SK-N-SH (cell line): ENCODE results near the gene TAB3. TPM values are rescaled to one million over a fixed set of nuclear protein-coding genes. Genes with fewer than 3 reads are reported as not detected.
A peak's percentile ranks its signal among the peaks of the same experiment; 100 is the strongest.

ENCODE experiments used
- CTCF ChIA-PET: fragments of 300-600, 350-600 bp; formaldehyde crosslinking; extraction: SDS; loops from one replicate; lab custom pipeline; 2021; lab: Yijun Ruan, JAX
- POLR2A ChIA-PET: fragments of 350-600 bp; sonication (Branson Sonifier 250); formaldehyde crosslinking; extraction: SDS; loops from one replicate; lab custom pipeline; 2020; ENCODE audit warnings: antibody characterized with exemption, inconsistent platforms; lab: Yijun Ruan, JAX
- DNase-seq: peaks from one replicate; pipeline ENCODE4 v3.0.0; 2012
- H2AFZ ChIP-seq: fragments of 200-600 bp; sonication (generic); 2 replicates; pipeline ENCODE4 v1.8.1; 2016; ENCODE audit warnings: antibody characterized with exemption, mild to moderate bottlenecking, low read depth
- H3F3A ChIP-seq: fragments of 200-600 bp; sonication (generic); replicated peaks from 2 replicates; pipeline ENCODE3; 2016; ENCODE audit warnings: antibody characterized with exemption, mild to moderate bottlenecking; ENCODE audit not compliant: insufficient read depth
- H3K27ac ChIP-seq, 2 experiments: fragments of 200-500 bp in 1 of 2; fragments of 200-600 bp in 1 of 2; sonication (Bioruptor generic) in 1 of 2; sonication (generic), shearing (Covaris generic) in 1 of 2; 2 replicates each; pipeline versions ENCODE4 v1.5.1 to v1.6.1; 2014 to 2016; ENCODE audit warnings: low read depth in 2 of 2, inconsistent platforms in 1 of 2, low read length in 1 of 2, mild to moderate bottlenecking in 1 of 2, mixed read lengths in 1 of 2
- H3K27me3 ChIP-seq: fragments of 200-600 bp; sonication (generic), shearing (Covaris generic); 2 replicates; pipeline ENCODE4 v1.6.1; 2016; ENCODE audit warnings: mixed run types; ENCODE audit not compliant: insufficient read depth
- H3K36me3 ChIP-seq, 2 experiments: fragments of 200-500 bp in 1 of 2; fragments of 200-600 bp in 1 of 2; sonication (Bioruptor generic) in 1 of 2; sonication (generic) in 1 of 2; replicated peaks in 1 of 2; 2 replicates each; pipeline versions ENCODE3 to v1.5.1; 2014 to 2016; ENCODE audit warnings: low read length in 1 of 2, mild to moderate bottlenecking in 1 of 2; ENCODE audit not compliant: insufficient read depth in 2 of 2, control insufficient read depth in 1 of 2
- H3K4me1 ChIP-seq, 2 experiments: fragments of 200-500 bp in 1 of 2; fragments of 200-600 bp in 1 of 2; sonication (Bioruptor generic) in 1 of 2; sonication (generic), shearing (Covaris generic) in 1 of 2; 2 replicates each; pipeline versions ENCODE4 v1.5.1 to v1.6.1; 2014 to 2016; ENCODE audit warnings: low read depth in 1 of 2, low read length in 1 of 2, mixed run types in 1 of 2; ENCODE audit not compliant: insufficient read depth in 2 of 2, control insufficient read depth in 1 of 2
- H3K4me2 ChIP-seq: fragments of 200-600 bp; sonication (generic), shearing (Covaris generic); 2 replicates; pipeline ENCODE4 v1.6.1; 2017; ENCODE audit warnings: mixed run types
- H3K4me3 ChIP-seq, 2 experiments: fragments of 200-500 bp in 1 of 2; fragments of 200-600 bp in 1 of 2; sonication (Bioruptor generic) in 1 of 2; sonication (generic), shearing (Covaris generic) in 1 of 2; 2 replicates each; pipeline versions ENCODE4 v1.5.1 to v1.8.1; 2014 to 2016; ENCODE audit warnings: low read depth in 2 of 2, inconsistent platforms in 1 of 2, low read length in 1 of 2, mild to moderate bottlenecking in 1 of 2, mixed read lengths in 1 of 2, moderate library complexity in 1 of 2
- H3K79me2 ChIP-seq: fragments of 200-600 bp; sonication (generic); 2 replicates; pipeline ENCODE4 v1.8.1; 2017; ENCODE audit warnings: mild to moderate bottlenecking; ENCODE audit not compliant: insufficient read depth
- H3K9ac ChIP-seq: fragments of 200-600 bp; sonication (generic); 2 replicates; pipeline ENCODE4 v1.6.1; 2017; ENCODE audit warnings: mixed run types
- H3K9me2 ChIP-seq: fragments of 200-600 bp; sonication (generic); 2 replicates; pipeline ENCODE4 v1.6.1; 2017; ENCODE audit warnings: mixed run types
- H3K9me3 ChIP-seq: fragments of 200-600 bp; sonication (generic); 2 replicates; pipeline ENCODE4 v1.6.1; 2017; ENCODE audit warnings: mixed run types, mild to moderate bottlenecking, moderate library complexity
- H4K20me1 ChIP-seq: fragments of 200-600 bp; sonication (generic); 2 replicates; pipeline ENCODE4 v1.6.1; 2017; ENCODE audit warnings: mild to moderate bottlenecking, mixed run types; ENCODE audit not compliant: insufficient read depth
- CHD2 ChIP-seq: fragments of 150-350 bp; IDR thresholded peaks from 2 replicates; pipeline ENCODE4 v1.6.1; 2018; ENCODE audit warnings: low read length; ENCODE audit not compliant: partially characterized antibody
- CTCF ChIP-seq: fragments of 200-600 bp; sonication (generic); IDR thresholded peaks from 2 replicates; pipeline ENCODE4 v1.6.1; 2017; ENCODE audit warnings: antibody characterized with exemption, mild to moderate bottlenecking, moderate library complexity
- ELF1 ChIP-seq: IDR thresholded peaks from 2 replicates; pipeline ENCODE4 v1.4.0; 2012
- EP300 ChIP-seq, 2 experiments: IDR thresholded peaks; 2 replicates each; pipeline versions ENCODE4 v1.4.0 to v1.6.1; 2012; ENCODE audit warnings: borderline replicate concordance in 1 of 2, low read depth in 1 of 2, low read length in 1 of 2
- FOXJ3 ChIP-seq: sonication (generic); formaldehyde crosslinking; IDR thresholded peaks from 2 replicates; pipeline ENCODE4 v1.5.1; 2020; ENCODE audit warnings: mild to moderate bottlenecking, missing genetic modification reagents
- FOXM1 ChIP-seq: IDR thresholded peaks from 2 replicates; pipeline ENCODE4 v1.4.0; 2012; ENCODE audit warnings: low read depth, mild to moderate bottlenecking
- IRF3 ChIP-seq: fragments of 150-350 bp; IDR thresholded peaks from 2 replicates; pipeline ENCODE4 v1.6.1; 2016; ENCODE audit warnings: mild to moderate bottlenecking, low read depth, low read length
- MAX ChIP-seq: IDR thresholded peaks from 2 replicates; pipeline ENCODE4 v1.4.0; 2012; ENCODE audit warnings: low read depth
- MEF2A ChIP-seq: IDR thresholded peaks from 2 replicates; pipeline ENCODE4 v1.4.0; 2012; ENCODE audit warnings: low read depth, borderline replicate concordance
- MXI1 ChIP-seq: IDR thresholded peaks from 2 replicates; pipeline ENCODE4 v1.6.1; 2012; ENCODE audit warnings: mild to moderate bottlenecking, low read depth, low read length, improper control_type of control experiment
- NRF1 ChIP-seq: IDR thresholded peaks from 2 replicates; pipeline ENCODE4 v1.6.1; 2012; ENCODE audit warnings: low read depth, mild to moderate bottlenecking, low read length
- RAD21 ChIP-seq: IDR thresholded peaks from 2 replicates; pipeline ENCODE4 v1.6.1; 2012; ENCODE audit warnings: mild to moderate bottlenecking, low read length
- RCOR1 ChIP-seq: fragments of 150-350 bp; IDR thresholded peaks from 2 replicates; pipeline ENCODE4 v1.6.1; 2017; ENCODE audit warnings: antibody characterized with exemption, low read length
- RFX5 ChIP-seq: IDR thresholded peaks from 2 replicates; pipeline ENCODE4 v1.6.1; 2012; ENCODE audit warnings: mild to moderate bottlenecking, improper control_type of control experiment, low read length
- SMC3 ChIP-seq: IDR thresholded peaks from 2 replicates; pipeline ENCODE4 v1.6.1; 2012; ENCODE audit warnings: low read depth, low read length, improper control_type of control experiment
- TEAD4 ChIP-seq: IDR thresholded peaks from 2 replicates; pipeline ENCODE4 v1.4.0; 2012; ENCODE audit warnings: mild to moderate bottlenecking, borderline replicate concordance; ENCODE audit not compliant: insufficient read depth
- USF1 ChIP-seq: IDR thresholded peaks from 2 replicates; pipeline ENCODE4 v1.4.0; 2012; ENCODE audit warnings: low read depth, borderline replicate concordance
- USF2 ChIP-seq: fragments of 150-350 bp; IDR thresholded peaks from 2 replicates; pipeline ENCODE4 v1.6.1; 2017; ENCODE audit warnings: antibody characterized with exemption, low read length, low read depth, borderline replicate concordance
- YY1 ChIP-seq: IDR thresholded peaks from 2 replicates; pipeline ENCODE4 v1.4.0; 2012; ENCODE audit warnings: low read depth, mild to moderate bottlenecking
- WGBS: methylation state at CpG from one replicate; pipeline ENCODE4 v1.1.6; 2017; ENCODE audit warnings: low lambda C conversion rate; 5-methylcytosine and 5-hydroxymethylcytosine counted together
- polyA plus RNA-seq, 3 experiments: library from polyadenylated mRNA; depleted of rRNA; stranded (reverse); fragments of >200 nt; gene quantifications; 2 replicates each; pipeline ENCODE4 v1.2.3, GENCODE V29; 2012

Gene TAB3
- polyA plus RNA-seq, 1 of the 3 experiments (the other 2 are of a cell fraction) = 9.2 TPM

- no peak for TF ChIP-seq NRF1
- no peak for TF ChIP-seq EP300 (IDR thresholded peaks at IDR 0.05; ENCODE audit: borderline replicate concordance in 1 of 2, low read depth in 1 of 2, low read length in 1 of 2)
- TF ChIP-seq USF1 = no peak
- TF ChIP-seq RFX5 = no peak
These were observed 49.2 kb upstream of the TAB3 start (continued) for GRCh38 chrX:30938295-30938694.

- Histone ChIP-seq H3K9me3 (no peaks in the 10 kb centered on the region), H3K79me2 (no peaks in the 10 kb centered on the region), H4K20me1 (no peaks in the 10 kb centered on the region), H3K27ac (no peak overlapping the region), H3K36me3 (no peaks in the 10 kb centered on the region), H3F3A (no peaks in the 10 kb centered on the region), H2AFZ (no peak overlapping the region), H3K4me2 (no peak overlapping the region), H3K4me3 (no peak overlapping the region), H3K9me2 (no peaks in the 10 kb centered on the region), H3K4me1 (no peaks in the 10 kb centered on the region), H3K9ac (no peak overlapping the region), H3K27me3 (no peaks in the 10 kb centered on the region)
- CTCF ChIA-PET = no interaction called here
- 8% methylated on average over 2 of the region's 2 CpGs for WGBS
- POLR2A ChIA-PET = no interaction called here
- peak; percentile 27 for DNase-seq
- TF ChIP-seq SMC3 (peak; percentile 10; the same call in 1 of the 2 replicates), USF1 (no peak), RAD21 (peak; percentile 56), MAX (no peak), RCOR1 (no peak), YY1 (no peak), CTCF (peak; percentile 41)
- TF ChIP-seq, all 33 proteins: peak for 3
These were observed 46.9 kb upstream of the TAB3 start for GRCh38 chrX:30935985-30936384.

- no peaks in the 10 kb centered on the region for H3K79me2 ChIP-seq
- H3K4me2 ChIP-seq = no peak overlapping the region
- WGBS = 0% methylated on average over 1 of the region's 1 CpG
- no peaks in the 10 kb centered on the region for H3K9me3 ChIP-seq
- no peaks in the 10 kb centered on the region for H3K36me3 ChIP-seq
- no peak overlapping the region for H3K9ac ChIP-seq
- H3K27me3 ChIP-seq = no peaks in the 10 kb centered on the region
- ChIA-PET CTCF (no interaction called here), POLR2A (no interaction called here)
- H3K4me1 ChIP-seq = no peaks in the 10 kb centered on the region
- no peak overlapping the region for H2AFZ ChIP-seq
- no peak overlapping the region for H3K27ac ChIP-seq
- H3K4me3 ChIP-seq = no peak overlapping the region
- H3K9me2 ChIP-seq = no peaks in the 10 kb centered on the region
- no peaks in the 10 kb centered on the region for H4K20me1 ChIP-seq
- H3F3A ChIP-seq = no peaks in the 10 kb centered on the region
- DNase-seq = no peak
- no peak for TF ChIP-seq FOXM1
- no peak for TF ChIP-seq MEF2A
- TF ChIP-seq YY1 = no peak
- no peak for TF ChIP-seq TEAD4
- no peak for TF ChIP-seq RCOR1
- TF ChIP-seq IRF3 = no peak
- no peak for TF ChIP-seq FOXJ3 (CRISPR knock-in tag)
- TF ChIP-seq NRF1 = no peak
- no peak for TF ChIP-seq SMC3
- TF ChIP-seq RAD21 = no peak
- TF ChIP-seq USF1 = no peak
- no peak for TF ChIP-seq USF2
- no peak for TF ChIP-seq RFX5
- no peak for TF ChIP-seq ELF1
- TF ChIP-seq MXI1 = no peak
- TF ChIP-seq CHD2 = no peak
These were observed 42.9 kb upstream of the TAB3 start for GRCh38 chrX:30931920-30932319.
